Kidney capillary endothelial cell (primary cell): Measurements from ENCODE around the gene TMEM72.

Experiments used
- DNase-seq: peaks from one replicate; pipeline ENCODE4 v3.0.0-alpha.2; 2018; ENCODE audit warnings: low spot score

Gene TMEM72

GRCh38 chr10:44890696-44891563 lies 20.2 kb upstream of the TMEM72 start:
- no peak for DNase-seq

- no peak for DNase-seq
Measured at GRCh38 chr10:44891721-44892120, 19.4 kb upstream of the TMEM72 start.

GRCh38 chr10:44893604-44894468 lies 17.3 kb upstream of the TMEM72 start:
- no peak for DNase-seq

GRCh38 chr10:44894691-44895090 lies 16.4 kb upstream of the TMEM72 start:
- DNase-seq = no peak

GRCh38 chr10:44895280-44895679 lies 15.9 kb upstream of the TMEM72 start:
- DNase-seq = no peak

GRCh38 chr10:44897049-44897448 lies 14.1 kb upstream of the TMEM72 start:
- no peak for DNase-seq

GRCh38 chr10:44898665-44899064 lies 12.5 kb upstream of the TMEM72 start:
- DNase-seq = no peak

- no peak for DNase-seq
Measured at GRCh38 chr10:44899450-44900080, 11.6 kb upstream of the TMEM72 start.

GRCh38 chr10:44902941-44903545 lies 8.1 kb upstream of the TMEM72 start:
- DNase-seq = no peak

- DNase-seq = no peak
Measured at GRCh38 chr10:44906486-44906885, 4.7 kb upstream of the TMEM72 start.

GRCh38 chr10:44907556-44907955 lies 3.6 kb upstream of the TMEM72 start:
- no peak for DNase-seq

- no peak for DNase-seq
Measured at GRCh38 chr10:44908066-44908749, 2.9 kb upstream of the TMEM72 start.

- no peak for DNase-seq
Measured at GRCh38 chr10:44908936-44909630, 2.1 kb upstream of the TMEM72 start.

GRCh38 chr10:44909910-44910309 lies 1.2 kb upstream of the TMEM72 start:
- DNase-seq = no peak

- DNase-seq = no peak
Measured at GRCh38 chr10:44910602-44911001, 535 bp upstream of the TMEM72 start.

GRCh38 chr10:44911951-44912350 lies 814 bp downstream of the TMEM72 start:
- no peak for DNase-seq

- DNase-seq = no peak
Measured at GRCh38 chr10:44913350-44914081, 2.4 kb downstream of the TMEM72 start.

GRCh38 chr10:44914891-44915290 lies 3.8 kb downstream of the TMEM72 start:
- DNase-seq = no peak

GRCh38 chr10:44916429-44916828 lies 5.3 kb downstream of the TMEM72 start:
- no peak for DNase-seq

- no peak for DNase-seq
Measured at GRCh38 chr10:44917848-44918247, 6.7 kb downstream of the TMEM72 start.
